OCI-LY1 (cell line): Measurements from ENCODE around the gene DTNB.

Experiments
- H2AFZ ChIP-seq: fragments of 200-600 bp; sonication (generic), shearing (Covaris generic); 2 replicates; pipeline ENCODE4 v1.6.0; 2014; ENCODE audit warnings: antibody characterized with exemption, mild to moderate bottlenecking, low read length
- H3F3A ChIP-seq: fragments of 200-600 bp; sonication (generic), shearing (Covaris generic); 2 replicates; pipeline ENCODE4 v1.6.0; 2014; ENCODE audit warnings: mild to moderate bottlenecking, antibody characterized with exemption, low read length, moderate library complexity; ENCODE audit not compliant: insufficient read depth
- H3K27ac ChIP-seq: fragments of 200-600 bp; sonication (generic); 2 replicates; pipeline ENCODE4 v1.5.1; 2014; ENCODE audit warnings: low read length, mixed run types, mild to moderate bottlenecking, low read depth; ENCODE audit not compliant: poor library complexity, severe bottlenecking
- H3K27me3 ChIP-seq: fragments of 200-600 bp; sonication (generic); 2 replicates; pipeline ENCODE4 v1.6.0; 2014; ENCODE audit warnings: antibody characterized with exemption, mild to moderate bottlenecking, low read length, moderate library complexity; ENCODE audit not compliant: insufficient read depth
- H3K36me3 ChIP-seq: fragments of 200-600 bp; sonication (generic); 2 replicates; pipeline ENCODE4 v1.6.1; 2014; ENCODE audit warnings: mild to moderate bottlenecking, antibody characterized with exemption, low read length, moderate library complexity, mixed read lengths; ENCODE audit not compliant: insufficient read depth
- H3K4me1 ChIP-seq: fragments of 200-600 bp; sonication (generic); 2 replicates; pipeline ENCODE4 v1.5.1; 2014; ENCODE audit warnings: mild to moderate bottlenecking, low read length, moderate library complexity; ENCODE audit not compliant: insufficient read depth, severe bottlenecking
- H3K4me2 ChIP-seq: fragments of 200-600 bp; sonication (generic), shearing (Covaris generic); 2 replicates; pipeline ENCODE4 v1.6.1; 2014; ENCODE audit warnings: low read length
- H3K4me3 ChIP-seq: fragments of 200-600 bp; sonication (generic); 2 replicates; pipeline ENCODE4 v1.5.1; 2014; ENCODE audit warnings: low read length, low read depth, mild to moderate bottlenecking, mixed read lengths; ENCODE audit not compliant: poor library complexity, severe bottlenecking
- H3K79me2 ChIP-seq: fragments of 200-600 bp; shearing (Covaris generic); 2 replicates; pipeline ENCODE4 v1.6.1; 2016; ENCODE audit warnings: mixed run types, low read length, mixed read lengths; ENCODE audit not compliant: insufficient read depth
- H3K9ac ChIP-seq: fragments of 200-600 bp; sonication (generic), shearing (Covaris generic); 2 replicates; pipeline ENCODE4 v1.6.1; 2014; ENCODE audit warnings: mild to moderate bottlenecking, low read length, mixed read lengths
- H3K9me2 ChIP-seq: fragments of 200-600 bp; sonication (generic), shearing (Covaris generic); 2 replicates; pipeline ENCODE4 v1.6.1; 2014; ENCODE audit warnings: low read depth, mild to moderate bottlenecking, low read length, mixed read lengths
- H3K9me3 ChIP-seq: fragments of 200-600 bp; shearing (Covaris generic); 2 replicates; pipeline ENCODE4 v1.6.1; 2014; ENCODE audit warnings: low read length, mixed read lengths
- H4K20me1 ChIP-seq: fragments of 200-600 bp; sonication (generic), shearing (Covaris generic); 2 replicates; pipeline ENCODE4 v1.6.0; 2016; ENCODE audit warnings: mild to moderate bottlenecking, low read length; ENCODE audit not compliant: insufficient read depth
- EZH2 ChIP-seq: fragments of 200-600 bp; sonication (generic), shearing (Covaris generic); IDR thresholded peaks from 2 replicates; pipeline ENCODE4 v1.8.0; 2017; ENCODE audit warnings: borderline replicate concordance, mixed run types, mild to moderate bottlenecking, antibody characterized with exemption, low read length, moderate library complexity, mixed read lengths
- TF ChIP-seq, protein P1 (sequence below): fragments of 200-600 bp; sonication (generic), shearing (Covaris generic); IDR thresholded peaks from 2 replicates; pipeline ENCODE4 v1.5.1; 2017; ENCODE audit warnings: mild to moderate bottlenecking, antibody characterized with exemption, low read length, moderate library complexity, mixed read lengths

The DTNB gene

DNA sequence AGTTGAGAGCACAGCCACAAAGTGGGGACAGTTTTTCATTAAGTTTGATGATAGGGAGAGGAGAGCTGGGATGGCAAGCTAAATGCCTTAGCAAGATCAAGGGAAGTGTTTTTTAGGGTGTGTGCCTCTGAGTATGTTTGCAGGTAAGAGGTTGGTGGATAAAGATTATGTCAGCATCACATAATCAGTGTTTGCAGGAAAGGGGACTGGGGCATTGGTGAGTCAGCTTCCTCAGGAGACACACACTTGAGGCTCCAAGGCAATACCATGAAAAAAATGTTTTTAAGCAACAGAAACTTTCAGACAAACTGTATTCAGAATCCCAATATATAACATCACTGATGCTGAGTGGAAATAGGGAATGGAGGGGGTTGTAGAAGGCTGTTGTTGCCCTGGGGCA is 25.4 kb upstream of the DTNB start:
- no peak overlapping the region for H2AFZ ChIP-seq
- H3K9me3 ChIP-seq: no peaks in the 10 kb centered on the region
- H3K79me2 ChIP-seq: no peaks in the 10 kb centered on the region
- no peak overlapping the region for H3K27ac ChIP-seq
- H3K9ac ChIP-seq: no peak overlapping the region
- no peaks in the 10 kb centered on the region for H3F3A ChIP-seq
- TF ChIP-seq, protein P1, sequence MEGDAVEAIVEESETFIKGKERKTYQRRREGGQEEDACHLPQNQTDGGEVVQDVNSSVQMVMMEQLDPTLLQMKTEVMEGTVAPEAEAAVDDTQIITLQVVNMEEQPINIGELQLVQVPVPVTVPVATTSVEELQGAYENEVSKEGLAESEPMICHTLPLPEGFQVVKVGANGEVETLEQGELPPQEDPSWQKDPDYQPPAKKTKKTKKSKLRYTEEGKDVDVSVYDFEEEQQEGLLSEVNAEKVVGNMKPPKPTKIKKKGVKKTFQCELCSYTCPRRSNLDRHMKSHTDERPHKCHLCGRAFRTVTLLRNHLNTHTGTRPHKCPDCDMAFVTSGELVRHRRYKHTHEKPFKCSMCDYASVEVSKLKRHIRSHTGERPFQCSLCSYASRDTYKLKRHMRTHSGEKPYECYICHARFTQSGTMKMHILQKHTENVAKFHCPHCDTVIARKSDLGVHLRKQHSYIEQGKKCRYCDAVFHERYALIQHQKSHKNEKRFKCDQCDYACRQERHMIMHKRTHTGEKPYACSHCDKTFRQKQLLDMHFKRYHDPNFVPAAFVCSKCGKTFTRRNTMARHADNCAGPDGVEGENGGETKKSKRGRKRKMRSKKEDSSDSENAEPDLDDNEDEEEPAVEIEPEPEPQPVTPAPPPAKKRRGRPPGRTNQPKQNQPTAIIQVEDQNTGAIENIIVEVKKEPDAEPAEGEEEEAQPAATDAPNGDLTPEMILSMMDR: no peak
- no peak for TF ChIP-seq EZH2
- H3K36me3 ChIP-seq: no peaks in the 10 kb centered on the region
- H3K9me2 ChIP-seq: no peaks in the 10 kb centered on the region
- H3K4me2 ChIP-seq: no peak overlapping the region
- H3K4me3 ChIP-seq: no peak overlapping the region
- no peaks in the 10 kb centered on the region for H4K20me1 ChIP-seq
- H3K27me3 ChIP-seq: 0 out of 2 replicates have a peak, but pooled peaks cover 4% of the 10 kb centered on the region
- H3K4me1 ChIP-seq: no peaks in the 10 kb centered on the region

DNA sequence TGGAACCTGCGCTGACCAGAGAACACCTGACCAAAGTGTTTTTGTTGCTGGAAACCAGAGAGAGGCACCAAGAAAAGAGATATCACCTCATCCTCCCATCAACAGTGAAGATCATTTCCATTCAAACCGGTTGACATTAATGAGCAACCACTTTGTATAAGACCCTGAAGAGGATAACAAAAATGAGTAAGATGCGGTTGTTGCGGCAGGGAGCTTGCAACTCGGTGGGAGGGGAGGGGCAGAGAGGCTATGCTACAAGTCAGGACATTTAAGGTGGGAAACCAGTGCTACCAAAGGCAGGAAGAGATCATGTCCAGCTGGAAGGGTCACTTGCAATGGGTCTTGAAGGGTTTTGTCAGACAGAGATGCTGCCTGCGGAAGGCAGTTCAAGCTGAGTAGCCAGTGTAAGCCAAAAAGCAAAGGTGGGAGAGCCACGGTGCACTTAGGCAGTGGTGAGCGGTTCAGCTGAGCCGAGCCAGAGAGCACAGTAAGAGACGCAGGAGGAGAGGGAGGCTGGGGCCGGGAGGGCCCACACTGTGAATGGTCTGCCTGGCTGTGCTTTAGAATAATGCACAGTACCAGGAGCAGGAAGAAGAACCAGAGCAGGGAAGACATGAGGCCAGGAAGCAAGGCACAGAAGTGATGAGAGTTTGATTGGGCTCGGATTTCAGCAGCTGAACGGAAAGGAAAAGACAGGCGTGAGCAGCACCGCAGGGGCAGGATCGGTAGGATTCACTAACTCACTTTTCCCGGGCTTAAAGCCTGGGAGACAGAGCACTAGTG is 24.4 kb upstream of the DTNB start:
- no peaks in the 10 kb centered on the region for H3K9me3 ChIP-seq
- H3K4me3 ChIP-seq: no peak overlapping the region
- H3K27ac ChIP-seq: no peak overlapping the region
- no peak overlapping the region for H2AFZ ChIP-seq
- H3K27me3 ChIP-seq: 0 out of 2 replicates have a peak, but pooled peaks cover 4% of the 10 kb centered on the region
- H3F3A ChIP-seq: no peaks in the 10 kb centered on the region
- no peaks in the 10 kb centered on the region for H4K20me1 ChIP-seq
- TF ChIP-seq, protein P1: no peak
- TF ChIP-seq EZH2: no peak
- no peaks in the 10 kb centered on the region for H3K79me2 ChIP-seq
- no peaks in the 10 kb centered on the region for H3K9me2 ChIP-seq
- H3K4me1 ChIP-seq: no peaks in the 10 kb centered on the region
- no peaks in the 10 kb centered on the region for H3K36me3 ChIP-seq
- no peak overlapping the region for H3K4me2 ChIP-seq
- H3K9ac ChIP-seq: no peak overlapping the region

DNA sequence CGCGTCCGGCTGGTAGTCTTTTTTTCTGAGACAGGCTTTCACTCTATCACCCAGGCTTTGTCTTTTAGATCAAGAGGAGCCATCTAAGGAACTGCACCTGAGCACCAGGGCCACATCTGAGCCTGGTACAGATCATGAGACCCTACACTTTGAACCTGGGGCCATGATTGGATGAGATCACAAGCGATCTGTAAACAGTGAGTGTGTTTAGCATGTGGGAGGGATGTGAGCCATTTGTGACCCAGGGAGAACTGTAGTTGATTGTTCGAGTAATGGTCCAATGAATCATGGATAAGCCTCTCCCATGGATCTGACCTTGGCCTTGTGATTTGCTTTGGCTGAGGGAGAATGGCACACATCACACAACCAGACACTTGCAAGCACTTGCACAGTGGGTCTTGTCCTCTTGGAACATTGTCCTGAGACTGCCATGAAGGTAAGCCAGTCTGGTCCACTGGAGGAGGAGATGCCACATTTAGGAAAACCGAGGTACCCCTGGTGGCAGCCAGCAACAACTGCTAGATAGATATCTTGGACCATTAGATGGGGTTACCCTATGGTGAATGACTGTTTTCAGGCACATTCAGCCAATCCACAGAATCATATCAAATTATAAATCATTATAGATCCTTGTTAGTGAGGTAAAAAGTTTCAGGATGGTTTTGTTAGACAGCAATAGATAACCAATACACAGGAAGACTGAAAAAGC is 19.5 kb upstream of the DTNB start:
- no peaks in the 10 kb centered on the region for H3F3A ChIP-seq
- no peaks in the 10 kb centered on the region for H3K79me2 ChIP-seq
- H3K9me2 ChIP-seq: no peaks in the 10 kb centered on the region
- no peaks in the 10 kb centered on the region for H3K9me3 ChIP-seq
- no peaks in the 10 kb centered on the region for H4K20me1 ChIP-seq
- H3K36me3 ChIP-seq: no peaks in the 10 kb centered on the region
- no peak overlapping the region for H2AFZ ChIP-seq
- no peak overlapping the region for H3K9ac ChIP-seq
- H3K27me3 ChIP-seq: no peaks in the 10 kb centered on the region
- no peak overlapping the region for H3K4me3 ChIP-seq
- no peak for TF ChIP-seq EZH2
- TF ChIP-seq, protein P1: no peak
- no peak overlapping the region for H3K4me2 ChIP-seq
- no peaks in the 10 kb centered on the region for H3K4me1 ChIP-seq
- H3K27ac ChIP-seq: no peak overlapping the region
